ENCODE data around the gene CFAP61. TPM values are rescaled to one million over a fixed set of nuclear protein-coding genes. Genes with fewer than 3 reads are reported as not detected.

CFAP61 gene
- polyA plus RNA-seq, 1 experiment = not detected

- POLR2A ChIA-PET = interaction anchor here (0.6 to 0.8 kb wide), 3 partner anchors 18 to 423 kb away, joined by 3 read pairs; no protein-coding TSS in a partner anchor
- Histone ChIP-seq H3K27ac (ENCODE audit: low read depth, low read length) (no peak overlapping the region), H3K27me3 (ENCODE audit: control insufficient read depth, insufficient read depth, low read length) (no peaks in the 10 kb centered on the region), H3K9me3 (ENCODE audit: control insufficient read depth, insufficient read depth, low read length) (no peaks in the 10 kb centered on the region; the same call in 1 of the 2 replicates), H3K4me3 (ENCODE audit: low read depth, low read length) (no peak overlapping the region)
- CTCF ChIA-PET = no interaction called here
- no peak for TF ChIP-seq CTCF (IDR thresholded peaks at IDR 0.05; ENCODE audit: low read depth, low read length)
- no peak for DNase-seq (ENCODE audit: low read depth, low spot score)
Measured at GRCh38 chr20:20020908-20021307, 31.4 kb upstream of the CFAP61 start.

GRCh38 chr20:20021835-20022234, 30.5 kb upstream of the CFAP61 start:
- TF ChIP-seq CTCF (IDR thresholded peaks at IDR 0.05; ENCODE audit: low read depth, low read length) = no peak
- H3K27me3 ChIP-seq (ENCODE audit: control insufficient read depth, insufficient read depth, low read length) = no peaks in the 10 kb centered on the region
- ChIA-PET CTCF (no interaction called here), POLR2A (interaction anchor here (0.6 kb wide), 1 partner anchor 19 kb away, joined by 3 read pairs; no protein-coding TSS in a partner anchor)
- H3K27ac ChIP-seq (ENCODE audit: low read depth, low read length) = no peak overlapping the region
- H3K9me3 ChIP-seq (ENCODE audit: control insufficient read depth, insufficient read depth, low read length) = no peaks in the 10 kb centered on the region; the same call in 1 of the 2 replicates
- H3K4me3 ChIP-seq (ENCODE audit: low read depth, low read length) = no peak overlapping the region
- no peak for DNase-seq (ENCODE audit: low read depth, low spot score)

GRCh38 chr20:20022498-20022897, 29.8 kb upstream of the CFAP61 start:
- TF ChIP-seq CTCF (IDR thresholded peaks at IDR 0.05; ENCODE audit: low read depth, low read length) = no peak
- no peaks in the 10 kb centered on the region; the same call in 1 of the 2 replicates for H3K9me3 ChIP-seq (ENCODE audit: control insufficient read depth, insufficient read depth, low read length)
- H3K27ac ChIP-seq (ENCODE audit: low read depth, low read length) = no peak overlapping the region
- no peaks in the 10 kb centered on the region for H3K27me3 ChIP-seq (ENCODE audit: control insufficient read depth, insufficient read depth, low read length)
- H3K4me3 ChIP-seq (ENCODE audit: low read depth, low read length) = no peak overlapping the region
- ChIA-PET CTCF (no interaction called here), POLR2A (no interaction called here)
- no peak for DNase-seq (ENCODE audit: low read depth, low spot score)

GRCh38 chr20:20023395-20023794, 28.9 kb upstream of the CFAP61 start:
- TF ChIP-seq CTCF (IDR thresholded peaks at IDR 0.05; ENCODE audit: low read depth, low read length) = no peak
- ChIA-PET POLR2A (no interaction called here), CTCF (interaction anchor here (1.0 kb wide), 1 partner anchor 330 kb away, joined by 5 read pairs; no protein-coding TSS in a partner anchor)
- DNase-seq (ENCODE audit: low read depth, low spot score) = no peak
- no peaks in the 10 kb centered on the region for H3K27me3 ChIP-seq (ENCODE audit: control insufficient read depth, insufficient read depth, low read length)
- no peaks in the 10 kb centered on the region for H3K9me3 ChIP-seq (ENCODE audit: control insufficient read depth, insufficient read depth, low read length)
- no peak overlapping the region for H3K4me3 ChIP-seq (ENCODE audit: low read depth, low read length)
- H3K27ac ChIP-seq (ENCODE audit: low read depth, low read length) = no peak overlapping the region

GRCh38 chr20:20024942-20025341, 27.4 kb upstream of the CFAP61 start:
- no peak for DNase-seq (ENCODE audit: low read depth, low spot score)
- ChIA-PET CTCF (no interaction called here), POLR2A (interaction anchor here (1.0 kb wide), 1 partner anchor 28 kb away, joined by 3 read pairs; the partner anchor contains the start of genes CFAP61 and CRNKL1)
- H3K27me3 ChIP-seq (ENCODE audit: control insufficient read depth, insufficient read depth, low read length) = no peaks in the 10 kb centered on the region
- no peak overlapping the region for H3K27ac ChIP-seq (ENCODE audit: low read depth, low read length)
- H3K9me3 ChIP-seq (ENCODE audit: control insufficient read depth, insufficient read depth, low read length) = no peaks in the 10 kb centered on the region
- TF ChIP-seq CTCF (IDR thresholded peaks at IDR 0.05; ENCODE audit: low read depth, low read length) = no peak
- no peak overlapping the region for H3K4me3 ChIP-seq (ENCODE audit: low read depth, low read length)

Measured in AG04450 (cell line).